MM.1S (cell line): Measurements from ENCODE around the gene A4GNT.

ENCODE experiments used
- CTCF ChIP-seq: fragments of 300-600 bp; sonication (generic); IDR thresholded peaks from 2 replicates; pipeline ENCODE4 v1.5.1; 2016; ENCODE audit warnings: antibody characterized with exemption, low read length, mixed read lengths
- EZH2 ChIP-seq: fragments of 300-600 bp; sonication (generic); optimal IDR thresholded peaks from 2 replicates; pipeline ENCODE3; 2017; ENCODE audit warnings: low read depth, mild to moderate bottlenecking, antibody characterized with exemption, low read length, mixed read lengths

- TF ChIP-seq CTCF (no peak), EZH2 (no peak)
Measured at GRCh38 chr3:138148503-138148902, 16.3 kb upstream of the A4GNT start.
